T-helper 9 cell (primary cell): ENCODE results near the gene NEU1.
"Not testable (repeated sequence)": the region's sequence is repeated elsewhere in the genome, so short reads cannot be mapped to it uniquely, and the experiment has no call there.

ENCODE experiments used
- DNase-seq: peaks from one replicate; pipeline ENCODE4 v3.0.0-alpha.2; 2020

NEU1 gene

GRCh38 chr6:31837369-31838113 lies 25.1 kb downstream of the NEU1 start:
- no peak for DNase-seq

DNA sequence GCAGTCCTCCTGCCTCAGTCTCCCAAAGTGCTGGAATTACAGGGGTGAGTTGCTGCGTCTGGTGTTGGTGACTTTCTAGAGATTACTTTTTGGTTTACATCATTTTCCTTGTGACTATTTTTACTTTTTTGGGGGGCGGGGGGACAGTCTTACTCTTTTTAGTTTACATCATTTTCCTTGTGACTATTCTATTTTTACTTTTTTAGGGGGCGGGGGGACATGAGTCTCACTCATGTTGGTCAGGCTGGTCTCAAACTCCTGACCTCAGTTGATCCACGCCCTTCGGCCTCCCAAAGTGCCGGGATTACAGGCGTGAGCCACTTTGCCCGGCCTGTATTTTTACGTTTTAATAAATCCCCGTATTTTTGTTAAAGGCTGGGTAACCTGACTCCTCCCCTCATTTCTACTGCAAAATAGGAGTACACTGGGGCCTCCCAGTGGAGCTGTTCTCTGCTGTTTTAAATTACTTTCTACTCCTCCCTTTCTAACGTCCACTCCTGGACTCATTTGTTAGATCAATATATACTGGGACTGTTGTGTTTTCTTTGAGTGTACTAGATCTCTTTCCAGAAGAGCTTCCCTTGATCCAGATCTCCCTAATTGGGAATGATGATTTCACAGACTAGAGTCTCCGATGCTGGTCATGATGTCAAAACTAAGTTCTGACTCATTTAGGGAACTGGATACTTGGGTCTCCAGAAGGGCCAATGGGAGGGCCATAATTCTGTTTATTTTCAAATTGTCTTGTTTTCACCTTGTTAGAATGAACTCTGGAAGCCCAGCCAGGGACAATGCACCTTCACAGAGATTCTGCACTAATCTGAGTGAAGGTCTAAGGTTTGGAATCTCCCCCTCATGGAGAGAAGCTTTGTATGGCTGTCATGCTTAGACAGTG lies 25.9 kb downstream of the NEU1 start:
- DNase-seq = no peak

DNA sequence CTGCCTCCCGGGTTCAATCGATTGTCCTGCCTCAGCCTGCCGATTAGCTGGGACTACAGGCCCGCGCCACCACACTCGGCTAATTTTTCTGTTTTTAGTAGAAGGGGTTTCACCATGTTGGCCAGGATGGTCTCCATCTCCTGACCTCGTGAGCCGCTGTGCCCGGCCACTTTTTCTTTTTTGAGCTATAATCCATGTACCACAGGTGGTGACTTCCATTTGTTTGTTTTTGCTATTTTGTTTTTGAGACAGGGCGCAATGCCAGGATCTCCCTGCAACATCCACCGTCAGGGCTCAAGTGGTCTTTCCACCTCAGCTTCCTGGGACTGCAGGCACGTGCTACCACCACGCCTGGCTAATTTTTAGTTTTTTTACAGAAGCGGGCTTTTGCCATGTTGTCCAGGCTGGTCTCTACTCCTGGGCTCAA lies 26.6 kb downstream of the NEU1 start:
- DNase-seq = no peak

DNA sequence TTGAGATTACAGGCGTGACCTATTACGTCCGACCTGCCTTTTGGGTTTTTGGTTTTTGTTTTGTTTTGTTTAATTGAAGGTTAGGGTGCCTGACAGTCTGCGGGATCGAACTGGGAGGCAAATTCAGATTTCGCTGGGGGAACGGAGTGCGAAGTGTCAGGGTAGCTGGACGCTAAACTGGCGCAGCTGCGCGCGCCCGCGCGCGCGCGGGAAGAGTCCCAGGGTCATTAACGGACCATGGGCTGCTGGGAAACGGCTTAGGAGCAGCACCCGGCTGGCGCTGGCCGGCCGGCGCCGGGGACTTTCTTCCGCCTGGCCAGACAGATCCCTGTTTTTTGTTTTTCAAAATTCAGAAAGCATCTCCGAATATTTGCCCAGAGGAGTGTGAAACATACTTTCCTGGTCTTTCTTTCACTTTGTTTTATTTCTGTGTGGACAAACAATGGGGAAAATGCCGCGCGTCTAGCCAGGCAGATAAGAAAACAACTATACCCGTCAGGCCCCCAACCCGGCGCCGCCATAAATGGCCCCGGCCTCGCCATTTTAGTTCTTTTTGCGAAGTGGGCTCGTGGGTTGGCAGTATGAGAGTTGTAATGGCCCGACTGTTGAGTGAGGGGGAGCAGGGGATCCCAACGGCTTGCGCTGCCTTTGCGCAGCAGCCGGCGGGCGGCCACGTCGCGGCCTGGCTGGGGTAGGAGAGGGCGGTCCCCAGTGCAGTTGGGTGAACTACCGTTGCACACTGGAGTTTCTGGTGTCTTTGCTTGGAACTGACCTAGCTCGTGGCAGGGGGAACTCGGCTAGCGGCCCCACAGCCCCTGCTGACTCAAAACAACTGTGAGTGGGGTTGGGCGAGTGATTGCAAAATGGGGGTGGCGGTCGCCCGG lies 28.0 kb downstream of the NEU1 start:
- peak; percentile 71 for DNase-seq

DNA sequence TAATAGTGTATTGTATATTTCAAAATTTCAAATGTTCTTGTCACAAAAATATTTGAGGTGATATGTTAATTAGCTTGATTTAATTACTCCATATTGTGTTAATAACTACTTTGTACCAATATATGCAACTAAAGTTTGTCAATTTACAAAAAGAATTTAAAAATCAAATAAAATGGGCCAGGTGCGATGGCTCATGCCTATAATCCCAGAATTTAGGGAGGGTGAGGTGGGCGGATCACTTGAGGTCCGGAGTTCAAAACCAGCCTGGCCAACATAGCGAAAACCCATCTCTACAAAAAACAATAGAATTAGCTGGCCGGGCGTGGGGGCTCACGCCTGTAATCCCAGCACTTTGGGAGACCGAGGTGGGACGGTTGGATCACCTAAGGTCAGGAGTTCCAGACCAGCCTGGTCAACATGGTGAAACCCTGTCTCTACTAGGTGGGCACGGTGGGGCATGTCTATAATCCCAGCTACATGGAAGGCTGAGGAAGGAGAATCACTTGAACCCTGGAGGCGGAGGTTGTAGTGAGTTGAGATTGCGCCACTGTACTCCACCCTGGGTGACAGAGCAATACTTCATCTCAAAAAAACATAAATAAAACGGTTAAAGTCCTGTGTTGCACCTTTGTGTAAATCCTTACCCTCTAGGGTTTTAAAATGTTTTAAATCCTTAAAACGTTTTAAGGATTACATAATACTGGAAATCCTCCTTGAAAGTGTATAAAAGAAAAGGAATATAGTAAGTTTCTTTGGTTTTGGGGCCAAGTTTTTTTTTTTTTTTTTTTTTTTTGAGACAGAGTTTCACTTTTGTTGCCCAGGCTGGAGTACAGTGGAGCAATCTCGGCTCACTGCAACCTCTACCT lies 31.0 kb downstream of the NEU1 start:
- DNase-seq = no peak

GRCh38 chr6:31830886-31831335 lies 31.7 kb downstream of the NEU1 start:
- no peak for DNase-seq

- DNase-seq = no peak
Observed at GRCh38 chr6:31829633-31830283, 32.9 kb downstream of the NEU1 start.

- peak; percentile 70 for DNase-seq
Observed at GRCh38 chr6:31827286-31828079, 35.1 kb downstream of the NEU1 start, which contains the start of gene HSPA1B. TSS of gene HSPA1B (plus strand) at chr6:31827738. CDS start at chr6:31827951, 213 bp downstream.

DNA sequence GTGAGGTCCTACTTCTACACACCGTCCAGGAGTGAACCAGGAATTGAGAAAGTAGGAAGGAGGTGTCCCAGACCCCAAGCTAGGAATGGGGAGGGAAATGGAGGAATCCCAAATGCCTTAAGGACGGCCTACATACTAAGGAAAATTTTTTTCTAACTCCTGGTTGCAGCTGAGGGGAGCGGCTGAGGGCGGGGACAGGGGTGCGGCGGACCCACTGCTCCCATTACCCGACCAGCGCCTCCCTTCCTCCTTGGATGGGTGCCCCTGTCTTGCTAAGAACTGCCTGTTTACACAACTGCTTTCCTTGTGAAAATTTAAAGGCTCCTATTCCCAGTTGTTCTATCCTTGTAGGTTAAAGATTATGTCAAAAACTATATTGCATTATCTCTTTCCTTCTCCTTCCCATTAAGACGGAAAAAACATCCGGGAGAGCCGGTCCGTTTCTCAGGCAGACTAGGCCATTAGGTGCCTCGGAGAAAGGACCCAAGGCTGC lies 35.8 kb downstream of the NEU1 start:
- DNase-seq = no peak

DNA sequence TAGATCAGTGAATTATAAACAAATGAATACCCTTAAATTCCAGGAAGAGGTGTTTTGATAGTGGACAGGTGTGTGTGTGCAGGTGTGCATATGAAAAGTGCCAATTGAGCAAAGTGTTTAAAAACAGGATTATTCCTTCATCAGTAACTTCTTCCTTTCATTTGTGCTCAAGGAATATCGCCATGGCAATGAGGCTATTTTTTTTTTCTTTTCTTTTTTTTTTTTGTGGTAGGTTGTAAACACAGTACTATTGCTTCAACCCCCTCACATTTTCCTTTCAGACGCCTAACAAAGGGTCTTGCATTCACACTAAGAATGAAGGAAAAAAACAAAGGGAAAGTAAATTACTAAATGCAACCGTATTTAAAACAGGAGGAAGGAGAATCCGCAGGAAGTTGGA lies 37.1 kb downstream of the NEU1 start:
- DNase-seq = no peak

DNA sequence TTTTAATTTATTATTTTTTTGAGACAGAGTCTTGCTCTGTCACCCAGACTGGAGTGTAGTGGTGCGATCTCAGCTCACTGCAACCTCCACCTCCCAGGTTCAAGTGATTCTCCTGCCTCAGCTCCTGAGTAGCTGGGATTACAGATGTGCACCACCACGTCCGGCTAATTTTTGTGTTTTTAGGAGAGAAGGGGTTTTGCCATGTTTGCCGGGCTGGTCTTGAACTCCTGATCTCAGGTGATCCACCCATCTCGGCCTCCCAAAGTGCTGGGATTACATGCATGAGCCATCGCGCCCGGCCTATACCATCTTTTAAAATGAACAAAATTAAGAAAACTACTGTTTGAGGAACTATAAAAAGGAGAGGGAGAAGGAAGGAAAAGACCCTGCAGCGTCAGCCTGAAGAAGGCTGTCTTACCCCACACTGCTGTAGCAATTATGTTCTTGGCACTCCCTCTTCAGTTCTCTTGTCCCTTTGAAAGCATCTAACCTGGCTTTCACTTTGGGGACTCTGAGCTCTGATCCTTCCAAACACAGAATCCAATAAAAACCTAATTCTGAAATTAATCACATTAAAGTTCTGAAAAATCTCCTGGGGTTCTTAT lies 38.9 kb downstream of the NEU1 start:
- DNase-seq = not testable (repeated sequence)

DNA sequence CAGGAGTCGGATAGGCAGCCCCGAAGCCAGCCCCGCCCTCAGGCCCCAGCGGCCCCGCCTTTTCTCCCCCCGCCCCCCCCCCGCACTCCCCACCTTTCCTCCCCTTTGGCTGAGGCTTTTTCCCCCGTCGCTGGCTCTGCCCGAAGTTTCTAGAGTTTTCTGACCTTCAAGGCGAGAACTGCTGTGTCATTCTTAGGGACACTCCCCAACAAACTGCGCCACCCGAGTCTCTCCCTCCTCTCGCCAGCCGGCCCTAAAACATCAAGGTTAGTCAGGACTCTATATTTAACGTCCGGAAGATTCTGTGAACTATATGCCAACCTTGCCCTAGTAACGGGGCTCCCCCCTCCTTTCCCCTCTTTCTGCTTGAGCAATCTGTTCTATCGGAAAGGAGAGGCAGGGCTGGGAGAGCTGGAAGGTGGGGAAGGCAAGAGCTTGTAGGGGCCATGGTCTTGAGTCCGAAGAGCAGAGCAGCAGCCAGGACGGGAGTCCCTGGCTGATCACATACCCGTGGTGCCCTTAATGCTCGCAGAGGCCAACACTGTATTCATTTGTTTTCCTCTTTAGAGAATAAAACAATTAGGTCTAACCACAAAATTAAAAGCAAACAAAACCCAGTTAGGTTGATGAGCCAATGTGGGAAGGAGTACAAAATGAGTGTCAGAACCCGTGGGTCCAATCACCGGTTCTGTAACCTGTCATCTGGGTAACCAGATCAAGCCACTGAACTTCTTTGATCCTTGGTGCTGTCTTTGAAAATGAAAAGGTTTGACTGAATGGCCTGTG lies 40.4 kb downstream of the NEU1 start:
- DNase-seq = peak; percentile 45

- no peak for DNase-seq
Observed at GRCh38 chr6:31821301-31822035, 41.2 kb downstream of the NEU1 start.

GRCh38 chr6:31820399-31820798 lies 42.2 kb downstream of the NEU1 start:
- DNase-seq = not testable (repeated sequence)

GRCh38 chr6:31819871-31820299 lies 42.7 kb downstream of the NEU1 start:
- no peak for DNase-seq

GRCh38 chr6:31817929-31818511 lies 44.6 kb downstream of the NEU1 start:
- not testable (repeated sequence) for DNase-seq

DNA sequence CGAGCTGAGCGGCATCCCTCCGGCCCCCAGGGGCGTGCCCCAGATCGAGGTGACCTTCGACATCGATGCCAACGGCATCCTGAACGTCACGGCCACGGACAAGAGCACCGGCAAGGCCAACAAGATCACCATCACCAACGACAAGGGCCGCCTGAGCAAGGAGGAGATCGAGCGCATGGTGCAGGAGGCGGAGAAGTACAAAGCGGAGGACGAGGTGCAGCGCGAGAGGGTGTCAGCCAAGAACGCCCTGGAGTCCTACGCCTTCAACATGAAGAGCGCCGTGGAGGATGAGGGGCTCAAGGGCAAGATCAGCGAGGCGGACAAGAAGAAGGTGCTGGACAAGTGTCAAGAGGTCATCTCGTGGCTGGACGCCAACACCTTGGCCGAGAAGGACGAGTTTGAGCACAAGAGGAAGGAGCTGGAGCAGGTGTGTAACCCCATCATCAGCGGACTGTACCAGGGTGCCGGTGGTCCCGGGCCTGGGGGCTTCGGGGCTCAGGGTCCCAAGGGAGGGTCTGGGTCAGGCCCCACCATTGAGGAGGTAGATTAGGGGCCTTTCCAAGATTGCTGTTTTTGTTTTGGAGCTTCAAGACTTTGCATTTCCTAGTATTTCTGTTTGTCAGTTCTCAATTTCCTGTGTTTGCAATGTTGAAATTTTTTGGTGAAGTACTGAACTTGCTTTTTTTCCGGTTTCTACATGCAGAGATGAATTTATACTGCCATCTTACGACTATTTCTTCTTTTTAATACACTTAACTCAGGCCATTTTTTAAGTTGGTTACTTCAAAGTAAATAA lies 45.3 kb downstream of the NEU1 start:
- DNase-seq = not testable (repeated sequence)
